Measurements from ENCODE around the gene PLEKHA6. TPM values are rescaled to one million over a fixed set of nuclear protein-coding genes. Genes with fewer than 3 reads are reported as not detected.

PLEKHA6 gene
- total and polyA plus RNA-seq, 2 of the 8 experiments (the other 6 are each of a cell fraction or from before 2014, with no cell fraction given) = 4.8 to 20.2 TPM

DNA sequence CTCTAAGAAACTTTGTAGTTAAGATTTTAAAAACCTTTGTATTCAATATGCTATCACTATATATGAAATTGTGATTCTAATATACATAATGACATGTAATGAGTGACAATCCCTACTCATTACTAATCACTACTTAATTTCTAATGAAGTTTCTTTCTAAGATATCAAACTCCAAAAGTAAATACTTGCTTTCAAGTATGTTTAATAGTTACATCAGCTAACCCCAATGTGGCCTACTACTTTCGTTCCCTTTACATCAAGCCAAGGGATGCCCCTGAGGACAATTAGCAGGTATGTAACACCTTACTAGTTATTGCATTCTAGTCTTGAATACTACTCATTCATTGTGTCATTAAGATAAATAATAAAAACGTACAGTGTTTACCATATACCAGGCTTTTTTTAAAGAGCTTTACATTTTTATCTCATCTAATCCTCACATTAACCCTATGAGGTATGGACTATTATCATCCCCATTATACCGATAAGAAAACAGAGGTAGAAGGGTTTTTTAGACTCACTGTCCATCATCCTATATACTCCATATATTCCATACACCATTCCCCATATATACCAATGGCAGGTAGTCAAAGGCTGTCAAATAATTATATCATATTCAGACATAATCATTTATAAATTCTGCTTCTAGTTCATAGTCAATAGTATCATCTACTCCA is 47.7 kb upstream of the PLEKHA6 start:
- H3K36me3 ChIP-seq (ENCODE audit: control insufficient read depth in 2 of 4, insufficient read depth in 4 of 4, low read length in 3 of 4) = peaks cover 14 to 54% (median 18%) of the 10 kb centered on the region in 4 experiments
- H3K79me1 ChIP-seq (ENCODE audit: low read depth, low read length) = peaks cover 2% of the 10 kb centered on the region; the same call in 1 of the 2 replicates
- H3K18ac ChIP-seq (ENCODE audit: extremely low read depth, low read length) = no peak overlapping the region
- H4K5ac ChIP-seq (ENCODE audit: insufficient read length, low read depth, low read length) = no peak overlapping the region
- H3K4me1 ChIP-seq (replicated peaks in 1 of 4; ENCODE audit: control insufficient read depth in 3 of 4, insufficient read depth in 4 of 4, low read length in 3 of 4) = peaks cover 0 to 2% (median 0%) of the 10 kb centered on the region in 4 experiments; a peak in 3 of 7 replicates
- no peak overlapping the region for H3K23ac ChIP-seq (ENCODE audit: insufficient read length)
- POLR2A ChIA-PET (ENCODE audit: partially characterized antibody) = interaction anchor here (0.7 to 4.5 kb wide), 7 partner anchors 8 to 152 kb away, joined by 3 to 30 read pairs (median 3); partner anchors contain the start of gene PLEKHA6
- H3K27ac ChIP-seq (ENCODE audit: low read depth, low read length) = no peak overlapping the region
- H2BK12ac ChIP-seq (ENCODE audit: low read depth, low read length) = no peak overlapping the region
- H3K9me3 ChIP-seq (ENCODE audit: insufficient read depth in 2 of 2, low read depth in 1 of 2, low read length in 1 of 2) = no peaks in the 10 kb centered on the region
- no peak overlapping the region for H4K91ac ChIP-seq (replicated peaks; ENCODE audit: insufficient read length, low read length)
- FAIRE-seq (no peak), DNase-seq (ENCODE audit: low read depth in 1 of 2, low spot score in 2 of 2) (no peak)
- H3K4me3 ChIP-seq (ENCODE audit: extremely low read depth in 1 of 4, insufficient read depth in 2 of 4, low read depth in 3 of 4, low read length in 4 of 4) = peak overlapping the region; percentile 63 to 97 (median 95)
- H2BK5ac ChIP-seq (ENCODE audit: low read depth, low read length) = no peak overlapping the region
- no peaks in the 10 kb centered on the region for H3K27me3 ChIP-seq (replicated peaks in 1 of 4; ENCODE audit: control insufficient read depth in 3 of 4, extremely low read depth in 1 of 4, insufficient read depth in 3 of 4, low read length in 3 of 4)
- H2BK120ac ChIP-seq (replicated peaks; ENCODE audit: low read depth, low read length) = no peak overlapping the region
- CTCF ChIA-PET (ENCODE audit: partially characterized antibody) = interaction anchor here (0.7 to 4.5 kb wide), 9 partner anchors 9 to 96 kb away, joined by 3 to 36 read pairs (median 4); no protein-coding TSS in a partner anchor
- H3K79me2 ChIP-seq (ENCODE audit: control insufficient read depth in 1 of 2, insufficient read depth in 2 of 2, low read length in 2 of 2) = peaks cover 44 to 87% of the 10 kb centered on the region in 2 experiments
- peaks cover 28 to 41% of the 10 kb centered on the region in 2 experiments for H4K20me1 ChIP-seq (replicated peaks in 1 of 2; ENCODE audit: control insufficient read depth in 1 of 2, insufficient read depth in 2 of 2, low read length in 2 of 2)
- H2AFZ ChIP-seq (ENCODE audit: low read length) = no peak overlapping the region
- 22% methylated on average over 3 of the region's 3 CpGs; no CpG with 5 or more reads in 1 of the 2 experiments for WGBS, 2 experiments (ENCODE audit: extremely low coverage in 1 of 2, insufficient coverage in 1 of 2, insufficient read length in 1 of 2, insufficient replicate concordance in 2 of 2, low coverage in 1 of 2, low lambda C conversion rate in 2 of 2, missing lambda C conversion rate in 1 of 2)
- TF ChIP-seq RXRA (IDR thresholded peaks at IDR 0.05; ENCODE audit: insufficient read depth, low read depth, low read length) = no peak
- 0 out of 4 replicates have a peak, but pooled peaks of 1 of the 2 experiments have one; percentile 35 for TF ChIP-seq HDAC2 (IDR thresholded peaks at IDR 0.05; ENCODE audit: borderline replicate concordance in 1 of 2, low read depth in 2 of 2, low read length in 2 of 2)
- no peak for TF ChIP-seq CEBPB (IDR thresholded peaks at IDR 0.05; ENCODE audit: low read depth, low read length)
- no peak for TF ChIP-seq KDM1A (IDR thresholded peaks at IDR 0.05; ENCODE audit: borderline replicate concordance, low read length)
- H3K9ac ChIP-seq (replicated peaks in 1 of 4; ENCODE audit: extremely low read depth in 1 of 4, low read depth in 3 of 4, low read length in 3 of 4) = no peak overlapping the region
- no peak overlapping the region for H2BK20ac ChIP-seq (ENCODE audit: low read length)
- peak overlapping the region; percentile 95 to 96 for H3K4me2 ChIP-seq (ENCODE audit: insufficient read depth in 1 of 2, low read depth in 2 of 2, low read length in 2 of 2)
- H3K23me2 ChIP-seq (ENCODE audit: low read depth, low read length) = peaks cover 19% of the 10 kb centered on the region
- H2BK15ac ChIP-seq (ENCODE audit: low read length) = no peak overlapping the region
- H3K56ac ChIP-seq (replicated peaks; ENCODE audit: insufficient read length, low read depth, low read length) = no peak overlapping the region
- no peak overlapping the region for H3K4ac ChIP-seq (replicated peaks; ENCODE audit: insufficient read length, low read depth, low read length)
- no peak overlapping the region for H2AK5ac ChIP-seq (ENCODE audit: low read depth, low read length)
- no peak overlapping the region for H3K14ac ChIP-seq (ENCODE audit: insufficient read length)
- H4K8ac ChIP-seq (ENCODE audit: extremely low read depth, insufficient read depth, low read length) = no peak overlapping the region
